Activated naive CD8-positive, alpha-beta T cell treated with anti-CD3 and anti-CD28 coated beads, Interleukin-2, amount 10 ng/mL, durations not matched to agents 7 days and 5 days (primary cell): ENCODE measurements around the gene HSD17B3. TPM values are rescaled to one million over a fixed set of nuclear protein-coding genes. Genes with fewer than 3 reads are reported as not detected.
"Not testable (repeated sequence)": the region's sequence is repeated elsewhere in the genome, so short reads cannot be mapped to it uniquely, and the experiment has no call there.

Experiments used
- ATAC-seq: fragments of 150-1000 bp; cut with Tn5 transposase; one replicate; pipeline ENCODE4 v1.10.0; 2021; ENCODE audit warnings: low read depth, moderate library complexity
- POLR2A ChIA-PET: fragments of 350-600 bp; sonication (Branson Sonifier 250); formaldehyde crosslinking; loops from one replicate; lab custom pipeline; 2021; ENCODE audit warnings: antibody characterized with exemption; lab: Charles Lee
- DNase-seq: peaks from one replicate; pipeline ENCODE4 v3.0.0; 2021
- H3K27ac Mint-ChIP-seq: one replicate; pipeline ENCODE4 v1.8.0; 2022; ENCODE audit warnings: mild to moderate bottlenecking, mixed read lengths
- H3K27me3 Mint-ChIP-seq: one replicate; pipeline ENCODE4 v1.8.0; 2022; ENCODE audit warnings: mild to moderate bottlenecking, moderate library complexity, mixed read lengths
- H3K36me3 Mint-ChIP-seq: one replicate; pipeline ENCODE4 v1.8.0; 2021; ENCODE audit warnings: mild to moderate bottlenecking, mixed read lengths
- H3K4me1 Mint-ChIP-seq: one replicate; pipeline ENCODE4 v1.8.0; 2021; ENCODE audit warnings: mixed read lengths
- H3K4me3 Mint-ChIP-seq: one replicate; pipeline ENCODE4 v1.8.0; 2022; ENCODE audit warnings: mild to moderate bottlenecking, moderate library complexity, mixed read lengths
- H3K9me3 Mint-ChIP-seq: one replicate; pipeline ENCODE4 v1.8.0; 2021; ENCODE audit warnings: mixed read lengths
- total RNA-seq, 2 experiments: library from RNA; stranded (reverse); gene quantifications; one replicate each; pipeline ENCODE4 v1.2.3, GENCODE V29; 2021

The HSD17B3 gene
- total RNA-seq, 2 experiments from 2014 or later = 0.68 to 0.69 TPM

- Mint-ChIP-seq H3K9me3 (peaks cover 21% of the 10 kb centered on the region), H3K27ac (no peak overlapping the region)
Observed at GRCh38 chr9:96192710-96193109, 109.3 kb downstream of the HSD17B3 start.

DNA sequence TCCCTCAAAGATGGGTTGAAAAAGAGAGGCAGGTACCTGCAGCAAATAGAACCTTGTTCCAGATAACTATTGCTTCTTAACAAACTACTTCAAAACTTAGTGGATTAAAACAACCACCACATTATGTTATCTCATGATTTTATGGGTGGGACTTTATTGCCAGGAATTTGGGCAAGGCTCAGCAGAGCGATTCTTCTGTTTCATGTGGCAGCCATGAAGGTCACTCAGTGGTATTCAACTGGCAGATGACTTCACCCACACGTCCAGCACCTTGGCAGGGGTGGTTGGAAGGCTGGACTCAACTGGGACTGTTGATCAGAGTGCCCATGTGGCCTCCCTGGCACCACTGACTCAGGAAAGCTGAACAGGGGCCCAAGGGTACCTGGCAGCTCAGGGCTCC, 112.0 kb downstream of the HSD17B3 start:
- no peak for ATAC-seq
- POLR2A ChIA-PET = no interaction called here
- H3K36me3 Mint-ChIP-seq = no peaks in the 10 kb centered on the region

More at GRCh38 chr9:96192710-96193109, 109.3 kb downstream of the HSD17B3 start:
- POLR2A ChIA-PET = no interaction called here
- DNase-seq (no peak), ATAC-seq (no peak)
- no peaks in the 10 kb centered on the region for H3K4me1 Mint-ChIP-seq
- peaks cover 4% of the 10 kb centered on the region for H3K36me3 Mint-ChIP-seq
- no peak overlapping the region for H3K4me3 Mint-ChIP-seq
- peaks cover 8% of the 10 kb centered on the region for H3K27me3 Mint-ChIP-seq

DNA sequence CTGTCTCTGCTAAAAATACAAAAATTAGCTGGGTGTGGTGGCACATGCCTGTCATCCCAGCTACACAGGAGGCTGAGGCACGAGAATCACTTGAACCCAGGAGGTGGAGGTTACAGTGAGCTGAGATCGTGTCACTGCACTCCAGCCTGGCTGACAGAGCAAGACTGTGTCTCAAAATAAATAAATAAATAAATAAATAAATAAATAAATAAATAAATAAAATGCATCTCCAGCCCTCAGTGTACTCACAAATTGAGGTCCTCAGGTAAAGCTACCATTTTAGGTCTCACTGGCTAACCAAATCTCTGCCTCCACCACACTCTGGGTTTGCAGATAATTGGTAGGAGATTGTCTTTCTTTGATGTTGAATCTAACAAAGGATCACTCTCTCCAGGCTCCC, 112.4 kb downstream of the HSD17B3 start:
- H3K36me3 Mint-ChIP-seq, H3K4me3 Mint-ChIP-seq, POLR2A ChIA-PET, H3K4me1 Mint-ChIP-seq, DNase-seq, H3K27ac Mint-ChIP-seq, ATAC-seq: not testable (repeated sequence)
- Mint-ChIP-seq H3K27me3 (peaks cover 14% of the 10 kb centered on the region), H3K9me3 (peaks cover 26% of the 10 kb centered on the region)

More for the DNA sequence above, 112.0 kb downstream of the HSD17B3 start:
- Mint-ChIP-seq H3K4me1 (peaks cover 1% of the 10 kb centered on the region), H3K9me3 (peaks cover 26% of the 10 kb centered on the region), H3K27ac (no peak overlapping the region), H3K4me3 (no peak overlapping the region), H3K27me3 (peaks cover 14% of the 10 kb centered on the region)
- DNase-seq = no peak

DNA sequence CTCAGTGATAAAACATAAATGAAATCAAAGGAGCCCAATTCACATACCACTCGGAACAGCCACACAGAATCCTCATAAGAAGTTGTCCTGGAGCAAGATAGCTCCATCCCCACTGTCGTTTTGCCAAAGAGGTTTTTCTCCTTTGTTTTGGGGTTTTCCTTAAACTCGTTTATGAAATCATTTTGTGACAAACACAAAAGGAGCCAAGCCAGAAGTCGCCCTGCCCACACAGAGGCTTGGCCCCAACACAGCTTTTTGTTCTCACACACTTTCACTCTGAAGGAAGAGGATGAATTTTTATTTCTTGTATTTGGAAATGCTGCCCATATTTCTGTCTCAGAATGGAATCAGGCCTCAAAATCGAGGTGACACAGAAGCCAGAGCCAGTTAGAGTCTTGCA, 113.4 kb downstream of the HSD17B3 start:
- peaks cover 1% of the 10 kb centered on the region for H3K4me1 Mint-ChIP-seq
- no peak overlapping the region for H3K4me3 Mint-ChIP-seq
- POLR2A ChIA-PET = no interaction called here
- no peaks in the 10 kb centered on the region for H3K36me3 Mint-ChIP-seq
- H3K27me3 Mint-ChIP-seq = peaks cover 16% of the 10 kb centered on the region
- ATAC-seq = no peak
- no peak overlapping the region for H3K27ac Mint-ChIP-seq
- no peak for DNase-seq
- peaks cover 26% of the 10 kb centered on the region for H3K9me3 Mint-ChIP-seq

DNA sequence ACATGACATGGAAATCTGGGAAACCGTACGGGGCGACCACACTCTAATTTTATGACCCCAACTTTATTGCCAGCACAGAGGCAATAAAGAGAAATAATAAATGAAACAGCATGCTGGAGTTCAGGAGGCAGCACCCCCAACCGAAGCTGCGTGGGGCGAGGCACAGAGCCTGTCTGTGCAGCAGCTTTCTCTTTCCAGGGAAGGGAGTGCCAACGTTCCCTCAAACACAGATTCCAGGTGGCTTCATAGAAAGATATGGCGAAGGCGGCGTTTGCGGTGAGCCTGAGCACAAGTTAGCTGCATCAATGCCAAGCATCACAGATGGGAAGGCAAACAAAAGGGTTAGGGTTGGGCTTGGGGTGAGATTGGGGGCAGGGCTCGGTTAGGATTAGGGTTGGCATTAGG, 114.8 kb downstream of the HSD17B3 start:
- H3K36me3 Mint-ChIP-seq = no peaks in the 10 kb centered on the region
- peaks cover 26% of the 10 kb centered on the region for H3K27me3 Mint-ChIP-seq
- ATAC-seq (no peak), DNase-seq (no peak)
- POLR2A ChIA-PET = no interaction called here
- peaks cover 19% of the 10 kb centered on the region for H3K9me3 Mint-ChIP-seq
- H3K4me3 Mint-ChIP-seq = no peak overlapping the region
- peaks cover 1% of the 10 kb centered on the region for H3K4me1 Mint-ChIP-seq
- no peak overlapping the region for H3K27ac Mint-ChIP-seq

- ATAC-seq = no peak
- no peaks in the 10 kb centered on the region for H3K36me3 Mint-ChIP-seq
- POLR2A ChIA-PET = no interaction called here
- H3K27ac Mint-ChIP-seq = no peak overlapping the region
- no peak overlapping the region for H3K4me3 Mint-ChIP-seq
- H3K4me1 Mint-ChIP-seq = peaks cover 1% of the 10 kb centered on the region
- no peak for DNase-seq
- peaks cover 26% of the 10 kb centered on the region for H3K27me3 Mint-ChIP-seq
- H3K9me3 Mint-ChIP-seq = peaks cover 17% of the 10 kb centered on the region
Observed at GRCh38 chr9:96186591-96187011, 115.4 kb downstream of the HSD17B3 start.

DNA sequence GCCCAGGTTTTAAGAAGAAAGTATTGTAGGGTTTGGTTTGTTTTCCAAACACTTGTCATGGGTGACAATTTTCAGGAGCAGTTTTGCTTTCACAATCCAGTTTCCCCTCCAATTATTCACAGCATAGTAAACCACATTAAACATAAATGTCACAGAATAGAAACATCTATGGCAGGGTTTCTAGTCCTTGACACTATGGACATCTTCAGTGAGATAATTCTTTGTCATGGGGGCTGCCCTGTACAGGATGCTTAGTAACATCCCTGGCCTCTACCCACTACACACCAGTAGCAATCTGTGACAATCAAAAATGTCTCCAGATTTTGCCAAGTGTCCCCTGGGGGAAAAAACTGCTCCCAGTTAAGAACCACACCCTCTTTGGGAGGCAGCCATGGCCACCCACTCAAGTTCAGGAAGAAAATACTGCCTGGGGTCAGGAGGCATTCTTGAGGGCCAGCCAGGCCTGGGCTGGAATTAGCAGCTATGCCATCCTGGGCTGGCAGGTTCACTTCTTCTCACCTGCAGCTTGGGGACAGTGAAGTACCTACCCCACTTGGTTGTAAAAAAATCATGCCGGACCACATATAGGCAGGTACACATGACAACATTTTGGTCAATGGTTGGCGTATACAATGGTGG, 116.3 kb downstream of the HSD17B3 start:
- Mint-ChIP-seq H3K36me3 (no peaks in the 10 kb centered on the region), H3K27ac (no peak overlapping the region), H3K4me3 (no peak overlapping the region), H3K9me3 (peaks cover 11% of the 10 kb centered on the region), H3K4me1 (peaks cover 1% of the 10 kb centered on the region), H3K27me3 (peaks cover 26% of the 10 kb centered on the region)
- no peak for DNase-seq
- ATAC-seq = no peak
- POLR2A ChIA-PET = no interaction called here

Other genes with a start within 250 kb of the HSD17B3 start
- gene SLC35D2, start 81.5 kb upstream of the HSD17B3 start, total RNA-seq = 10 to 100 TPM; 13.1 to 16.2 TPM
- gene ZNF367, start 116.2 kb upstream of the HSD17B3 start, total RNA-seq = 10 to 100 TPM; 26.0 to 27.3 TPM
- 10 to 100 TPM; 11.4 to 11.8 TPM for gene HABP4, start 148.0 kb upstream of the HSD17B3 start, total RNA-seq